Smooth muscle cell of the coronary artery (primary cell): ENCODE data around the gene HFM1. TPM values are rescaled to one million over a fixed set of nuclear protein-coding genes. Genes with fewer than 3 reads are reported as not detected.

Experiments
- total RNA-seq: library from RNA; depleted of rRNA; stranded (reverse); fragments of >200 nt; gene quantifications from 2 replicates; pipeline ENCODE4 v1.2.3, GENCODE V29; 2014; ENCODE audit warnings: low replicate concordance

Gene HFM1, protein sequence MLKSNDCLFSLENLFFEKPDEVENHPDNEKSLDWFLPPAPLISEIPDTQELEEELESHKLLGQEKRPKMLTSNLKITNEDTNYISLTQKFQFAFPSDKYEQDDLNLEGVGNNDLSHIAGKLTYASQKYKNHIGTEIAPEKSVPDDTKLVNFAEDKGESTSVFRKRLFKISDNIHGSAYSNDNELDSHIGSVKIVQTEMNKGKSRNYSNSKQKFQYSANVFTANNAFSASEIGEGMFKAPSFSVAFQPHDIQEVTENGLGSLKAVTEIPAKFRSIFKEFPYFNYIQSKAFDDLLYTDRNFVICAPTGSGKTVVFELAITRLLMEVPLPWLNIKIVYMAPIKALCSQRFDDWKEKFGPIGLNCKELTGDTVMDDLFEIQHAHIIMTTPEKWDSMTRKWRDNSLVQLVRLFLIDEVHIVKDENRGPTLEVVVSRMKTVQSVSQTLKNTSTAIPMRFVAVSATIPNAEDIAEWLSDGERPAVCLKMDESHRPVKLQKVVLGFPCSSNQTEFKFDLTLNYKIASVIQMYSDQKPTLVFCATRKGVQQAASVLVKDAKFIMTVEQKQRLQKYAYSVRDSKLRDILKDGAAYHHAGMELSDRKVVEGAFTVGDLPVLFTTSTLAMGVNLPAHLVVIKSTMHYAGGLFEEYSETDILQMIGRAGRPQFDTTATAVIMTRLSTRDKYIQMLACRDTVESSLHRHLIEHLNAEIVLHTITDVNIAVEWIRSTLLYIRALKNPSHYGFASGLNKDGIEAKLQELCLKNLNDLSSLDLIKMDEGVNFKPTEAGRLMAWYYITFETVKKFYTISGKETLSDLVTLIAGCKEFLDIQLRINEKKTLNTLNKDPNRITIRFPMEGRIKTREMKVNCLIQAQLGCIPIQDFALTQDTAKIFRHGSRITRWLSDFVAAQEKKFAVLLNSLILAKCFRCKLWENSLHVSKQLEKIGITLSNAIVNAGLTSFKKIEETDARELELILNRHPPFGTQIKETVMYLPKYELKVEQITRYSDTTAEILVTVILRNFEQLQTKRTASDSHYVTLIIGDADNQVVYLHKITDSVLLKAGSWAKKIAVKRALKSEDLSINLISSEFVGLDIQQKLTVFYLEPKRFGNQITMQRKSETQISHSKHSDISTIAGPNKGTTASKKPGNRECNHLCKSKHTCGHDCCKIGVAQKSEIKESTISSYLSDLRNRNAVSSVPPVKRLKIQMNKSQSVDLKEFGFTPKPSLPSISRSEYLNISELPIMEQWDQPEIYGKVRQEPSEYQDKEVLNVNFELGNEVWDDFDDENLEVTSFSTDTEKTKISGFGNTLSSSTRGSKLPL (N-terminal part only)
- 0.08 and 0.23 TPM in 2 replicates for total RNA-seq

GRCh38 chr1:91404151-91405012, at the start of gene HFM1:
Gene HFM1 (minus strand): TSS chr1:91404837. CDS start chr1:91401082, 3,755 bp downstream.

Other genes with a start within 250 kb of the HFM1 start
- 0.47 and 2.3 TPM in 2 replicates for gene CDC7, start 96.0 kb upstream of the HFM1 start, total RNA-seq